A549 (cell line): ENCODE results near the gene ESR1. TPM values are rescaled to one million over a fixed set of nuclear protein-coding genes. Genes with fewer than 3 reads are reported as not detected.

Source experiments
- ATAC-seq, 2 experiments: fragments of 200-7000 bp in 1 of 2; fragments of >200 bp in 1 of 2; cut with Nextera tagmentation in 1 of 2; cut with Tn5 transposase in 1 of 2; 3 replicates each; pipeline versions ENCODE4 v1.8.0 to v1.9.1; 2018 to 2020; ENCODE audit warnings: mild to moderate bottlenecking in 1 of 2, moderate library complexity in 1 of 2
- CTCF ChIA-PET: fragments of 300-600 bp; sonication (Branson Sonifier 250); formaldehyde crosslinking; extraction: SDS; loops from one replicate; lab custom pipeline; 2021; ENCODE audit warnings: antibody characterized with exemption, inconsistent platforms; lab: Yijun Ruan, JAX
- POLR2A ChIA-PET: fragments of 350-600 bp; formaldehyde crosslinking; extraction: SDS; loops from one replicate; lab custom pipeline; 2021; ENCODE audit warnings: antibody characterized with exemption, inconsistent platforms; lab: Yijun Ruan, JAX
- DNase-seq, 2 experiments: peaks; one replicate each; pipeline versions ENCODE4 v3.0.0 to v3.0.0-alpha.2; 2011 to 2016; ENCODE audit warnings: low read depth in 1 of 2, low spot score in 1 of 2
- FAIRE-seq: peaks from 2 replicates; lab custom pipeline; 2011; peaks lifted over from hg19 to GRCh38; lab: Jason Lieb, UNC
- H3K27ac ChIP-seq, 2 experiments: fragments of >200 bp; sonication (Bioruptor Twin); formaldehyde crosslinking; 3 replicates each; pipeline ENCODE4 v1.5.1; 2016 to 2017
- H3K4me1 ChIP-seq: fragments of >200 bp; sonication (Bioruptor Twin); formaldehyde crosslinking; 3 replicates; pipeline ENCODE4 v1.6.1; 2016
- H3K4me2 ChIP-seq: fragments of >200 bp; sonication (Bioruptor Twin); formaldehyde crosslinking; 3 replicates; pipeline ENCODE4 v1.6.1; 2016
- H3K4me3 ChIP-seq: fragments of >200 bp; sonication (Bioruptor Twin); formaldehyde crosslinking; 3 replicates; pipeline ENCODE4 v1.5.1; 2016
- H3K9me3 ChIP-seq: fragments of >200 bp; sonication (Bioruptor Twin); formaldehyde crosslinking; 3 replicates; pipeline ENCODE4 v1.6.1; 2016
- BHLHE40 ChIP-seq: IDR thresholded peaks from 2 replicates; pipeline ENCODE4 v1.6.1; 2012; ENCODE audit warnings: low read depth, low read length, inconsistent platforms
- CBX2 ChIP-seq: fragments of 200-600 bp; sonication (generic); IDR thresholded peaks from 2 replicates; pipeline ENCODE4 v1.6.1; 2016; ENCODE audit warnings: low read depth, mild to moderate bottlenecking, borderline replicate concordance
- CBX8 ChIP-seq: fragments of 200-600 bp; sonication (generic); IDR thresholded peaks from 2 replicates; pipeline ENCODE4 v1.6.1; 2016
- EHMT2 ChIP-seq: fragments of 200-600 bp; sonication (generic); IDR thresholded peaks from 2 replicates; pipeline ENCODE4 v1.6.1; 2016; ENCODE audit warnings: antibody characterized with exemption, low read depth, mild to moderate bottlenecking, moderate library complexity
- EP300 ChIP-seq, 2 experiments: fragments of >200 bp; sonication (Bioruptor Twin); formaldehyde crosslinking; IDR thresholded peaks; 2 replicates in 1 of 2; 3 replicates in 1 of 2; pipeline ENCODE4 v1.6.1; 2016 to 2017
- FOXS1 ChIP-seq: fragments of 250-450 bp; sonication (Bioruptor Pico); IDR thresholded peaks from 2 replicates; pipeline ENCODE4 v1.5.0; 2020; ENCODE audit warnings: mild to moderate bottlenecking, moderate library complexity
- HOXA7 ChIP-seq: fragments of 250-450 bp; sonication (Bioruptor Pico); IDR thresholded peaks from 2 replicates; pipeline ENCODE4 v1.5.0; 2020; ENCODE audit warnings: mild to moderate bottlenecking, moderate library complexity
- JUNB ChIP-seq: fragments of >200 bp; sonication (Bioruptor Twin); formaldehyde crosslinking; IDR thresholded peaks from 2 replicates; pipeline ENCODE4 v1.6.1; 2016
- NPAS2 ChIP-seq: fragments of 250-450 bp; sonication (Bioruptor Pico); IDR thresholded peaks from 2 replicates; pipeline ENCODE4 v1.8.0; 2022; ENCODE audit warnings: mild to moderate bottlenecking, moderate library complexity, borderline replicate concordance
- RARB ChIP-seq: fragments of 250-450 bp; sonication (Bioruptor Pico); IDR thresholded peaks from 2 replicates; pipeline ENCODE4 v1.8.0; 2021; ENCODE audit warnings: mild to moderate bottlenecking, moderate library complexity
- RFX5 ChIP-seq: fragments of 450-650 bp; IDR thresholded peaks from 2 replicates; pipeline ENCODE4 v1.7.1; 2014; ENCODE audit warnings: antibody characterized with exemption, mild to moderate bottlenecking, moderate library complexity
- TP53 ChIP-seq: fragments of 250-450 bp; sonication (Bioruptor Pico); IDR thresholded peaks from 2 replicates; pipeline ENCODE4 v1.5.0; 2021; ENCODE audit warnings: mild to moderate bottlenecking, moderate library complexity
- ZNF302 ChIP-seq: fragments of 250-450 bp; sonication (Bioruptor Pico); IDR thresholded peaks from 2 replicates; pipeline ENCODE4 v1.9.0; 2021; ENCODE audit warnings: inconsistent platforms, mild to moderate bottlenecking, moderate library complexity
- WGBS: methylation state at CpG from one replicate; pipeline ENCODE4 v1.1.6; 2017; ENCODE audit errors: missing lambda C conversion rate; 5-methylcytosine and 5-hydroxymethylcytosine counted together
- polyA minus RNA-seq: library from RNA; depleted of rRNA, polyadenylated mRNA; stranded (reverse); fragments of >200 nt; gene quantifications from 2 replicates; pipeline ENCODE4 v1.2.3, GENCODE V29; 2011; rRNA and poly(A)+ RNA removed
- polyA plus RNA-seq, 4 experiments: library from polyadenylated mRNA; depleted of rRNA in 3 of 4; stranded (reverse); fragments of >200 nt; fragmentation: RNase III in 1 of 4; extraction: RNeasy Plus Mini Kit Qiagen cat#74134 plus additional on column Dnase treatment in 1 of 4; gene quantifications; 2 replicates in 3 of 4; 3 replicates in 1 of 4; pipeline ENCODE4 v1.2.3, GENCODE V29; 2011 to 2017
- TF ChIP-seq, protein P1 (sequence below): fragments of 250-450 bp; sonication (Bioruptor Pico); IDR thresholded peaks from 2 replicates; pipeline ENCODE4 v1.5.0; 2021; ENCODE audit warnings: mild to moderate bottlenecking, moderate library complexity, borderline replicate concordance
- TF ChIP-seq, protein P2 (sequence below): fragments of 250-450 bp; sonication (Bioruptor Pico); IDR thresholded peaks from 2 replicates; pipeline ENCODE4 v1.5.0; 2020; ENCODE audit warnings: low read depth, mild to moderate bottlenecking, moderate library complexity
- TF ChIP-seq, protein P3 (sequence below): fragments of >200 bp; sonication (Bioruptor Twin); formaldehyde crosslinking; IDR thresholded peaks from 3 replicates; pipeline ENCODE4 v1.6.1; 2016
- TF ChIP-seq, protein P4 (sequence below): IDR thresholded peaks from 2 replicates; pipeline ENCODE4 v1.6.1; 2012
- TF ChIP-seq, protein P5 (sequence below): IDR thresholded peaks from 2 replicates; pipeline ENCODE4 v1.6.1; 2012; ENCODE audit warnings: low read depth, borderline replicate concordance

Gene ESR1
- not detected in 2 replicates for polyA plus RNA-seq (2011; rRNA removed)
- polyA plus RNA-seq (2012; cell fraction: cytosol; rRNA removed), result not detected in 2 replicates
- polyA plus RNA-seq (2012; cell fraction: nucleus; rRNA removed), result not detected in 2 replicates
- not detected in 3 replicates for polyA plus RNA-seq (2017; fragmentation: RNase III; extraction: RNeasy Plus Mini Kit Qiagen cat#74134 plus additional on column Dnase treatment)
- not detected in 2 replicates for polyA minus RNA-seq

DNA sequence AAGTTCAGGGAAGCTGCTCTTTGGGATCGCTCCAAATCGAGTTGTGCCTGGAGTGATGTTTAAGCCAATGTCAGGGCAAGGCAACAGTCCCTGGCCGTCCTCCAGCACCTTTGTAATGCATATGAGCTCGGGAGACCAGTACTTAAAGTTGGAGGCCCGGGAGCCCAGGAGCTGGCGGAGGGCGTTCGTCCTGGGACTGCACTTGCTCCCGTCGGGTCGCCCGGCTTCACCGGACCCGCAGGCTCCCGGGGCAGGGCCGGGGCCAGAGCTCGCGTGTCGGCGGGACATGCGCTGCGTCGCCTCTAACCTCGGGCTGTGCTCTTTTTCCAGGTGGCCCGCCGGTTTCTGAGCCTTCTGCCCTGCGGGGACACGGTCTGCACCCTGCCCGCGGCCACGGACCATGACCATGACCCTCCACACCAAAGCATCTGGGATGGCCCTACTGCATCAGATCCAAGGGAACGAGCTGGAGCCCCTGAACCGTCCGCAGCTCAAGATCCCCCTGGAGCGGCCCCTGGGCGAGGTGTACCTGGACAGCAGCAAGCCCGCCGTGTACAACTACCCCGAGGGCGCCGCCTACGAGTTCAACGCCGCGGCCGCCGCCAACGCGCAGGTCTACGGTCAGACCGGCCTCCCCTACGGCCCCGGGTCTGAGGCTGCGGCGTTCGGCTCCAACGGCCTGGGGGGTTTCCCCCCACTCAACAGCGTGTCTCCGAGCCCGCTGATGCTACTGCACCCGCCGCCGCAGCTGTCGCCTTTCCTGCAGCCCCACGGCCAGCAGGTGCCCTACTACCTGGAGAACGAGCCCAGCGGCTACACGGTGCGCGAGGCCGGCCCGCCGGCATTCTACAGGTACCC is at the start of gene ESR1:
ESR1 (plus strand) TSS at position 170 of the 858 bp plus-strand sequence; CDS start at position 401, 231 bp downstream.
- Histone ChIP-seq H3K4me1 (0 out of 3 replicates have a peak, but pooled peaks cover 4% of the 10 kb centered on the region), H3K9me3 (no peaks in the 10 kb centered on the region; the same call in 2 of the 3 replicates), H3K4me3 (peak within 1 kb of the TSS; percentile 30; the same call in 1 of the 3 replicates), H3K4me2 (peak within 1 kb of the TSS; percentile 68), H3K27ac (no peak within 1 kb of the TSS)
- WGBS, result 24% methylated on average over 12 of the region's 73 CpGs
- peak; percentile 33 to 56; a peak in 3 of 6 replicates for ATAC-seq
- no peak for FAIRE-seq
- TF ChIP-seq, protein P1, sequence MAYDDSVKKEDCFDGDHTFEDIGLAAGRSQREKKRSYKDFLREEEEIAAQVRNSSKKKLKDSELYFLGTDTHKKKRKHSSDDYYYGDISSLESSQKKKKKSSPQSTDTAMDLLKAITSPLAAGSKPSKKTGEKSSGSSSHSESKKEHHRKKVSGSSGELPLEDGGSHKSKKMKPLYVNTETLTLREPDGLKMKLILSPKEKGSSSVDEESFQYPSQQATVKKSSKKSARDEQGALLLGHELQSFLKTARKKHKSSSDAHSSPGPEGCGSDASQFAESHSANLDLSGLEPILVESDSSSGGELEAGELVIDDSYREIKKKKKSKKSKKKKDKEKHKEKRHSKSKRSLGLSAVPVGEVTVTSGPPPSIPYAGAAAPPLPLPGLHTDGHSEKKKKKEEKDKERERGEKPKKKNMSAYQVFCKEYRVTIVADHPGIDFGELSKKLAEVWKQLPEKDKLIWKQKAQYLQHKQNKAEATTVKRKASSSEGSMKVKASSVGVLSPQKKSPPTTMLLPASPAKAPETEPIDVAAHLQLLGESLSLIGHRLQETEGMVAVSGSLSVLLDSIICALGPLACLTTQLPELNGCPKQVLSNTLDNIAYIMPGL (CRISPR knock-in tag), result no peak
- TF ChIP-seq RFX5 (no peak), ZNF302 (CRISPR knock-in tag) (no peak), FOXS1 (CRISPR knock-in tag) (no peak)
- CTCF ChIA-PET, result no interaction called here
- no peak for DNase-seq
- POLR2A ChIA-PET, result no interaction called here

DNA sequence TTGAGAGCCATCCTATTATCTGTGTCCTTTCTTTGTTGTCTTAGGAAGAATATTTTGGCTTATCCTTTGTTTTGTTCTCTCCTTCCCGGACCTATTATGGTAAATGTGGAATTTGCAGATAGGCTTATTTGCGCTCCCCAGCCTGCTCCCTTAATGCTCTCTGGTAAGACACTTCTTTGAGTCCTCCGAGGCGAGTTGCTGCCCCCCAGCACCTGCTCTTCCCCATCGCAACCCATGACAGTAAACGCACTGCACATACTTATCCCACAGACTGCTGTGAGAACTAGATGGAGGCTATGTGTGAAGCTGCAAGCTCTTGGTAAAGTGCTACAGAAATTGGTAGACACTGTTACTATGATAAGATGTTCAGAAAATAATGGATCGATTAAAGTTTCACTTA is 47.0 kb upstream of the ESR1 start:
- no peak overlapping the region for H3K4me2 ChIP-seq
- H3K4me1 ChIP-seq, result no peaks in the 10 kb centered on the region
- H3K27ac ChIP-seq, result no peak overlapping the region
- H3K9me3 ChIP-seq, result no peaks in the 10 kb centered on the region
- no peak for FAIRE-seq
- ChIA-PET CTCF (interaction anchor here (1.0 to 1.4 kb wide), 3 partner anchors 84 to 364 kb away, joined by 3 to 4 read pairs (median 3); no protein-coding TSS in a partner anchor), POLR2A (no interaction called here)
- no peak for ATAC-seq
- DNase-seq, result no peak
- 55% methylated on average over 7 of the region's 7 CpGs for WGBS
- TF ChIP-seq EHMT2, result no peak
- no peak for TF ChIP-seq HOXA7 (CRISPR knock-in tag)
- TF ChIP-seq, protein P2, sequence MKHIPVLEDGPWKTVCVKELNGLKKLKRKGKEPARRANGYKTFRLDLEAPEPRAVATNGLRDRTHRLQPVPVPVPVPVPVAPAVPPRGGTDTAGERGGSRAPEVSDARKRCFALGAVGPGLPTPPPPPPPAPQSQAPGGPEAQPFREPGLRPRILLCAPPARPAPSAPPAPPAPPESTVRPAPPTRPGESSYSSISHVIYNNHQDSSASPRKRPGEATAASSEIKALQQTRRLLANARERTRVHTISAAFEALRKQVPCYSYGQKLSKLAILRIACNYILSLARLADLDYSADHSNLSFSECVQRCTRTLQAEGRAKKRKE, result no peak
- TF ChIP-seq CBX8, result no peak
- TF ChIP-seq, protein P3, sequence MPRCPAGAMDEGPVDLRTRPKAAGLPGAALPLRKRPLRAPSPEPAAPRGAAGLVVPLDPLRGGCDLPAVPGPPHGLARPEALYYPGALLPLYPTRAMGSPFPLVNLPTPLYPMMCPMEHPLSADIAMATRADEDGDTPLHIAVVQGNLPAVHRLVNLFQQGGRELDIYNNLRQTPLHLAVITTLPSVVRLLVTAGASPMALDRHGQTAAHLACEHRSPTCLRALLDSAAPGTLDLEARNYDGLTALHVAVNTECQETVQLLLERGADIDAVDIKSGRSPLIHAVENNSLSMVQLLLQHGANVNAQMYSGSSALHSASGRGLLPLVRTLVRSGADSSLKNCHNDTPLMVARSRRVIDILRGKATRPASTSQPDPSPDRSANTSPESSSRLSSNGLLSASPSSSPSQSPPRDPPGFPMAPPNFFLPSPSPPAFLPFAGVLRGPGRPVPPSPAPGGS, result no peak
- TF ChIP-seq NPAS2, result no peak
- TF ChIP-seq, protein P4, sequence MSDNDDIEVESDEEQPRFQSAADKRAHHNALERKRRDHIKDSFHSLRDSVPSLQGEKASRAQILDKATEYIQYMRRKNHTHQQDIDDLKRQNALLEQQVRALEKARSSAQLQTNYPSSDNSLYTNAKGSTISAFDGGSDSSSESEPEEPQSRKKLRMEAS, result no peak
- no peak for TF ChIP-seq TP53 (CRISPR knock-in tag)
- TF ChIP-seq CBX2, result no peak
- no peak for TF ChIP-seq EP300 (IDR thresholded peaks at IDR 0.05)
- no peak for TF ChIP-seq RARB (CRISPR knock-in tag)
- no peak for TF ChIP-seq JUNB
- TF ChIP-seq, protein P5, sequence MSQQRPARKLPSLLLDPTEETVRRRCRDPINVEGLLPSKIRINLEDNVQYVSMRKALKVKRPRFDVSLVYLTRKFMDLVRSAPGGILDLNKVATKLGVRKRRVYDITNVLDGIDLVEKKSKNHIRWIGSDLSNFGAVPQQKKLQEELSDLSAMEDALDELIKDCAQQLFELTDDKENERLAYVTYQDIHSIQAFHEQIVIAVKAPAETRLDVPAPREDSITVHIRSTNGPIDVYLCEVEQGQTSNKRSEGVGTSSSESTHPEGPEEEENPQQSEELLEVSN, result no peak
- no peak for TF ChIP-seq BHLHE40
- no peak for TF ChIP-seq RFX5
- H3K4me3 ChIP-seq, result no peak overlapping the region
